AG04450 (cell line): Measurements from ENCODE around the gene GABRD. TPM values are rescaled to one million over a fixed set of nuclear protein-coding genes. Genes with fewer than 3 reads are reported as not detected.

Experiments used
- CTCF ChIA-PET: fragments of 300-600, 350-600 bp; formaldehyde crosslinking; extraction: SDS; loops from one replicate; lab custom pipeline; 2022; ENCODE audit warnings: antibody characterized with exemption, inconsistent platforms; lab: Charles Lee
- POLR2A ChIA-PET: fragments of 350-600 bp; formaldehyde crosslinking; extraction: SDS; loops from one replicate; lab custom pipeline; 2021; ENCODE audit warnings: antibody characterized with exemption, inconsistent platforms; lab: Yijun Ruan, JAX
- DNase-seq: peaks from one replicate; pipeline ENCODE4 v3.0.0-alpha.2; 2011; ENCODE audit warnings: low read depth, low spot score
- H3K27ac ChIP-seq: one replicate; pipeline ENCODE4 v1.5.1; 2012; ENCODE audit warnings: low read depth, low read length, control low read depth
- H3K27me3 ChIP-seq: one replicate; pipeline ENCODE4 v1.6.0; 2012; ENCODE audit warnings: low read length; ENCODE audit not compliant: control insufficient read depth, insufficient read depth
- H3K4me3 ChIP-seq: 2 replicates; pipeline ENCODE4 v1.5.1; 2011; ENCODE audit warnings: mild to moderate bottlenecking, low read depth, low read length, control low read depth
- H3K9me3 ChIP-seq: 2 replicates; pipeline ENCODE4 v1.5.1; 2012; ENCODE audit warnings: low read length; ENCODE audit not compliant: control insufficient read depth, insufficient read depth
- polyA plus RNA-seq: library from polyadenylated mRNA; depleted of rRNA; stranded (reverse); fragments of >200 nt; gene quantifications from 2 replicates; pipeline ENCODE4 v1.2.3, GENCODE V29; 2011
- TF ChIP-seq, protein P1 (sequence below): IDR thresholded peaks from 2 replicates; pipeline ENCODE4 v1.5.1; 2011; ENCODE audit warnings: low read depth, low read length, control low read depth, inconsistent platforms

The GABRD gene
- polyA plus RNA-seq, 1 experiment, result not detected

DNA sequence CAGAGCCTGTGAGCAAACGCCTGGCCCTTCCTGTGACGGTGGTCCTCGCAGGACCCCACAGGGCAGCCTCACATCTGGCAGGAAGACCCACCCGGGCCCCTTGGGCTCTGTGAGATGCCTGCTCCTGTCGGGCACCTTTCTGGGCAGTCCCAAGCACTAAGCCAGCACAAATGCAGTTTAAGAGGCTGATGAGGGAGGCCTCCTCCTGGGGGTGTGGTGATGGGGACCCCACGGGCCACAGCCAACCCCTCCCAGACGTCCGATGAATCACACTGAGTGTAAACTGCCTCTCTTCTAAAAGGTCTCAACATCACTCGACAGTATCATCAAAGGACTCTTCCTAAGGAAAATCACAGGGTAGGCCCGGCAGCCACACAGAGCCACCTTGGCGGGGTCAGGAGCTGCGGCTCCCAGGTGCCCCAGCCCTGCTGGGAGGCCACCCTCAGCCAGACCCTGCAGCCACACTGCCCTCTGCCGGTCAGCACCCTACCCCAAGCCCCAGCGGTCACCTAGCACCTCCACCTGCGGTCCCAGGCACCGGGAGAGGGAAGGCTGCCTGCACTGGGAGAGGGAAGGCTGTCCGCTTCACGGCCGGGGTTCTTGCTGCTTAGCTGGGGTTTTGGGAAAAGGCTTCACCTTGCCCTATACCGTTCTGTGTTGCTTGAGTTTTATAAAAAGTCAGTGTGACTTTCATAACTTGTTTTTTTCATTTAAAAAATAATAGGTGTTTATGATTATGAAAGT lies 27.2 kb downstream of the GABRD start:
- DNase-seq, result no peak
- peaks cover 48% of the 10 kb centered on the region for H3K27me3 ChIP-seq
- TF ChIP-seq, protein P1, sequence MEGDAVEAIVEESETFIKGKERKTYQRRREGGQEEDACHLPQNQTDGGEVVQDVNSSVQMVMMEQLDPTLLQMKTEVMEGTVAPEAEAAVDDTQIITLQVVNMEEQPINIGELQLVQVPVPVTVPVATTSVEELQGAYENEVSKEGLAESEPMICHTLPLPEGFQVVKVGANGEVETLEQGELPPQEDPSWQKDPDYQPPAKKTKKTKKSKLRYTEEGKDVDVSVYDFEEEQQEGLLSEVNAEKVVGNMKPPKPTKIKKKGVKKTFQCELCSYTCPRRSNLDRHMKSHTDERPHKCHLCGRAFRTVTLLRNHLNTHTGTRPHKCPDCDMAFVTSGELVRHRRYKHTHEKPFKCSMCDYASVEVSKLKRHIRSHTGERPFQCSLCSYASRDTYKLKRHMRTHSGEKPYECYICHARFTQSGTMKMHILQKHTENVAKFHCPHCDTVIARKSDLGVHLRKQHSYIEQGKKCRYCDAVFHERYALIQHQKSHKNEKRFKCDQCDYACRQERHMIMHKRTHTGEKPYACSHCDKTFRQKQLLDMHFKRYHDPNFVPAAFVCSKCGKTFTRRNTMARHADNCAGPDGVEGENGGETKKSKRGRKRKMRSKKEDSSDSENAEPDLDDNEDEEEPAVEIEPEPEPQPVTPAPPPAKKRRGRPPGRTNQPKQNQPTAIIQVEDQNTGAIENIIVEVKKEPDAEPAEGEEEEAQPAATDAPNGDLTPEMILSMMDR, result peak; percentile 52
- no peak overlapping the region for H3K27ac ChIP-seq
- ChIA-PET CTCF (interaction anchor here (0.6 to 4.5 kb wide), 8 partner anchors 9 to 1662 kb away, joined by 3 to 45 read pairs (median 3); no protein-coding TSS in a partner anchor), POLR2A (no interaction called here)
- no peak overlapping the region for H3K4me3 ChIP-seq
- H3K9me3 ChIP-seq, result peaks cover 7% of the 10 kb centered on the region; the same call in 1 of the 2 replicates

GRCh38 chr1:2046953-2047748 lies 28.0 kb downstream of the GABRD start:
- DNase-seq, result no peak

DNA sequence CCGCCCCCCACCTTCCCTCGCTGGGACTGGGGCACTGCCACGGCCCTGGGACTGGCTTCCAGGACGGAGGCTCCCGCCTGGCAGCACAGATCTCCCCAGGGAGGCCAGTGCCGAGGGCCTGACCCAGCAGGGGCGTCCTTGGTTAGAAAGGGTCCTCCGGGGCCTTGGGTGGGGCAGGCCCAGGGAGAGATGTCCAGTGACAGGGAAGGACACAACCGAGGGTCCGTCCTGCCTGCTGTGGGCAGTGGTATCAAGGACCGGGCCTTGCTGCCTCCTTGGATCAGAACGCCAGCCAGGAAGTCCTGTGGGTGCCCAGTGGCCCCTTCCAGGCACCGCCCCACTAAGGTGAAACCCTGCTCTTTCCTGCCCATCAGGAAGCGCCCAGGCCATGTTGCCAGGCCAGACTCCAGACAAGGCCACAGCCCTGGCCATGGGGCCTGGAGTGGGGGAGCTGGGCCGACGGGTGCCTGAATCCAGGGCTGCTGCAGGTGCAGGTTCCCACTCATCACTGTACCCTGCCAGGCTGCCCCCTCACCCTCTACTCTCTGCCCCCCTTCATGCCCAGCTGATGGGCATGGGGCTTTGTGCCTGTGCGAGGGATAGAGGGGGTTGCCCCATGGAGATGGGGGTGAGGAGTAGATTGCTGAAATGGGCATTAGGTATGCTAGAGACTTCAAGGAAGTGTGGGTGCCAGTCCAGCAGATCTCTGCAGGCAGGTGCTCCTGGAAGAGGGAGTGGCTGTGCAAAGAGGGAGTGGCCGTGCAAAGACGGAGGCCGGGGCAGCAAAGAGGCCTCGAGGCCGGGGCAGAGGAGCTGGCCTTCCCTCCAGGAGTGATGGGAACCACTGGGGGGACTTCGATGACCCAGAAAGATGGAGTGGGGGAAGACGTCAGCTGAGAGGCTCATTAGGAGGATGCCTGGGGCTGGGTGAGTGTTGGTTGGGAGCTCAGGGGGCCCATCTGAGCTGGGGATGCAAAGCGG lies 28.9 kb downstream of the GABRD start:
- ChIA-PET POLR2A (no interaction called here), CTCF (interaction anchor here (0.7 kb wide), 1 partner anchor 87 kb away, joined by 3 read pairs; no protein-coding TSS in a partner anchor)
- Histone ChIP-seq H3K27ac (no peak overlapping the region), H3K4me3 (no peak overlapping the region), H3K27me3 (peaks cover 52% of the 10 kb centered on the region), H3K9me3 (peaks cover 7% of the 10 kb centered on the region; the same call in 1 of the 2 replicates)
- DNase-seq, result no peak
- TF ChIP-seq, protein P1, result no peak

More at GRCh38 chr1:2046953-2047748, 28.0 kb downstream of the GABRD start:
- ChIA-PET CTCF (interaction anchor here (0.6 to 4.5 kb wide), 7 partner anchors 8 to 1661 kb away, joined by 3 to 45 read pairs (median 3); no protein-coding TSS in a partner anchor), POLR2A (no interaction called here)
- Histone ChIP-seq H3K27ac (no peak overlapping the region), H3K9me3 (peaks cover 7% of the 10 kb centered on the region; the same call in 1 of the 2 replicates), H3K4me3 (no peak overlapping the region), H3K27me3 (peaks cover 51% of the 10 kb centered on the region)
- TF ChIP-seq, protein P1, result no peak; the same call in 1 of the 2 replicates

GRCh38 chr1:2049225-2049717 lies 30.1 kb downstream of the GABRD start:
- H3K27ac ChIP-seq, result no peak overlapping the region
- DNase-seq, result no peak
- ChIA-PET CTCF (interaction anchor here (0.7 kb wide), 1 partner anchor 88 kb away, joined by 3 read pairs; no protein-coding TSS in a partner anchor), POLR2A (no interaction called here)
- H3K27me3 ChIP-seq, result peaks cover 52% of the 10 kb centered on the region
- H3K9me3 ChIP-seq, result peaks cover 7% of the 10 kb centered on the region; the same call in 1 of the 2 replicates
- TF ChIP-seq, protein P1, result 0 out of 2 replicates have a peak, but pooled peaks have one; percentile 12
- no peak overlapping the region for H3K4me3 ChIP-seq
